ENCODE results near the gene TAF4B.

- TF ChIP-seq CTCF (IDR thresholded peaks at IDR 0.05; ENCODE audit: poor library complexity), result no peak
- TF ChIP-seq EZH2 (IDR thresholded peaks at IDR 0.05; ENCODE audit: borderline replicate concordance), result no peak
- no peak for TF ChIP-seq EZH2phosphoT487 (IDR thresholded peaks at IDR 0.05; ENCODE audit: low read depth, severe bottlenecking, unreplicated experiment)
Measured at GRCh38 chr18:26386002-26386401, 159.8 kb downstream of the TAF4B start.
